ENCODE data around the gene GRHL3.

DNA sequence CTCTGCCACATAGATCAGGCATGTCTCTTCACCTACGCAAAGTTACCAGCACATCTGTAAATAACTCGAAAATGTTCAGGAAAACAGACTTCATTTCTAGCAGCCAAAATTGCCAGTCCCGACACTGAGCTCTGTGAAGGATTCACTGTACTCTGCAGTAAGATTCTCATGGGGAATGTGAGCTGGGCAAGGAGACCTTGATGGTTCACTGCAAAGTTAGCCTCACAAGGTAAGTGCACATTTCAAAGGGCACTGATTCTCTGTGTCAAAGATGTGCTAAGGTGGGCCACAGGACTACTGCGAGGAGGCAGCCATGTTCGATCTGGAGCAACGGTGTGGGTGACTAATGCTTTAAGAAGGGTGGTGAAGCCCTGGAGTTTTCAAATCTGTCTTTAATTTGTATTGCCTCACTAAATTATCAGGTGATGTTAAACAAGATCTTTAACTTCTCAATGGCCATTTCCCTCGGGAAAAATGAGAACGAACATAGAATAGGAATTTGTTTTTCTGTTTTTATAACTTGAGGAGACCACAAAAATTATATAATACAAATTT lies 69.3 kb downstream of the GRHL3 start:
- TF ChIP-seq POLR2AphosphoS5 (IDR thresholded peaks at IDR 0.05; ENCODE audit: low read depth, low read length) (no peak), POLR2A (IDR thresholded peaks at IDR 0.05; ENCODE audit: low read depth, low read length) (no peak)

Data from GM12892 (cell line).